Measurements from ENCODE around the gene SESTD1.

DNA sequence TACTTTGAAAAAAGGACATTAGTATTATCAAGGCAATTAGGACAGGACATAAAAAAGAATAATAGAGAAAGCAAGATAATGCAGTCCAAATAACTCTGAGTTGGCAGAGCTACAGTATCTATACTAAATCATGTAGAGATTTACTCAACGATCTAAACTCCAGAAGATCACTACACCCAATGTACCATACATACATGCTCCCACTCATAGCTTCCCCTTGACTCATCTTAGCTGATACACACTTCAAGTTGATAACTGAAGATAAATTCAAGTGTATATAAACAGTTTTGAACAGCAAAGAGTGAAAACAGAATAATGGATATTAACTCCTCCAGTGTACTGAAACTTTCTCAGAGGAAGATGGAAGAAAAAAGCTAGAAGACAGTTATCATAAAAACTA is 78.5 kb downstream of the SESTD1 start:
- no peak for TF ChIP-seq EZH2 (IDR thresholded peaks at IDR 0.05; ENCODE audit: low read length, missing control alignments)
- TF ChIP-seq, protein P1, sequence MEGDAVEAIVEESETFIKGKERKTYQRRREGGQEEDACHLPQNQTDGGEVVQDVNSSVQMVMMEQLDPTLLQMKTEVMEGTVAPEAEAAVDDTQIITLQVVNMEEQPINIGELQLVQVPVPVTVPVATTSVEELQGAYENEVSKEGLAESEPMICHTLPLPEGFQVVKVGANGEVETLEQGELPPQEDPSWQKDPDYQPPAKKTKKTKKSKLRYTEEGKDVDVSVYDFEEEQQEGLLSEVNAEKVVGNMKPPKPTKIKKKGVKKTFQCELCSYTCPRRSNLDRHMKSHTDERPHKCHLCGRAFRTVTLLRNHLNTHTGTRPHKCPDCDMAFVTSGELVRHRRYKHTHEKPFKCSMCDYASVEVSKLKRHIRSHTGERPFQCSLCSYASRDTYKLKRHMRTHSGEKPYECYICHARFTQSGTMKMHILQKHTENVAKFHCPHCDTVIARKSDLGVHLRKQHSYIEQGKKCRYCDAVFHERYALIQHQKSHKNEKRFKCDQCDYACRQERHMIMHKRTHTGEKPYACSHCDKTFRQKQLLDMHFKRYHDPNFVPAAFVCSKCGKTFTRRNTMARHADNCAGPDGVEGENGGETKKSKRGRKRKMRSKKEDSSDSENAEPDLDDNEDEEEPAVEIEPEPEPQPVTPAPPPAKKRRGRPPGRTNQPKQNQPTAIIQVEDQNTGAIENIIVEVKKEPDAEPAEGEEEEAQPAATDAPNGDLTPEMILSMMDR (conservative IDR thresholded peaks at IDR 0.05 in 1 of 2, IDR thresholded peaks at IDR 0.05 in 1 of 2; ENCODE audit: low read depth in 1 of 2, low read length in 2 of 2): no peak

Data from fibroblast of lung (primary cell).